ENCODE data around the gene KRTAP9-1.
"Not testable (repeated sequence)": the region's sequence is repeated elsewhere in the genome, so short reads cannot be mapped to it uniquely, and the experiment has no call there.

The KRTAP9-1 gene

GRCh38 chr17:41178843-41179616, 10.7 kb upstream of the KRTAP9-1 start:
- DNase-seq (ENCODE audit: low read depth in 3 of 3) = no peak

- DNase-seq (ENCODE audit: low read depth in 3 of 3) = no peak
Measured at GRCh38 chr17:41184480-41184961, 5.2 kb upstream of the KRTAP9-1 start, which contains the start of gene KRTAP4-1. TSS of gene KRTAP4-1 (minus strand) at chr17:41184911. CDS start at chr17:41184854, 57 bp downstream.

- no peak for DNase-seq (ENCODE audit: low read depth in 3 of 3)
Measured at GRCh38 chr17:41185001-41185400, 4.7 kb upstream of the KRTAP9-1 start.

- no peak for DNase-seq (ENCODE audit: low read depth in 3 of 3)
Measured at GRCh38 chr17:41186872-41187271, 2.8 kb upstream of the KRTAP9-1 start.

- DNase-seq (ENCODE audit: low read depth in 3 of 3) = no peak
Measured at GRCh38 chr17:41190328-41190727, 641 bp downstream of the KRTAP9-1 start.

- DNase-seq (ENCODE audit: low read depth in 3 of 3) = no peak
Measured at GRCh38 chr17:41196068-41196467, 6.4 kb downstream of the KRTAP9-1 start.

- DNase-seq (ENCODE audit: low read depth in 3 of 3) = no peak
Measured at GRCh38 chr17:41199421-41200078, 9.9 kb downstream of the KRTAP9-1 start.

GRCh38 chr17:41211845-41212466, 22.3 kb downstream of the KRTAP9-1 start:
- DNase-seq (ENCODE audit: low read depth in 3 of 3) = no peak

- no peak for DNase-seq (ENCODE audit: low read depth in 3 of 3)
Measured at GRCh38 chr17:41212524-41213169, 23.0 kb downstream of the KRTAP9-1 start.

- DNase-seq (ENCODE audit: low read depth in 3 of 3) = no peak
Measured at GRCh38 chr17:41215681-41216080, 26.0 kb downstream of the KRTAP9-1 start.

- no peak for DNase-seq (ENCODE audit: low read depth in 3 of 3)
Measured at GRCh38 chr17:41223821-41224220, 34.1 kb downstream of the KRTAP9-1 start.

- no peak for DNase-seq (ENCODE audit: low read depth in 3 of 3)
Measured at GRCh38 chr17:41226051-41226450, 36.4 kb downstream of the KRTAP9-1 start.

GRCh38 chr17:41226598-41227095, 37.0 kb downstream of the KRTAP9-1 start, which contains the start of gene KRTAP9-2:
TSS of gene KRTAP9-2 (plus strand) at chr17:41226648. CDS start at chr17:41226655, 7 bp downstream.
- DNase-seq (ENCODE audit: low read depth in 3 of 3) = not testable (repeated sequence)

- no peak for DNase-seq (ENCODE audit: low read depth in 3 of 3)
Measured at GRCh38 chr17:41230094-41230493, 40.4 kb downstream of the KRTAP9-1 start.

GRCh38 chr17:41231731-41232130, 42.0 kb downstream of the KRTAP9-1 start:
- DNase-seq (ENCODE audit: low read depth in 3 of 3) = no peak

- not testable (repeated sequence) for DNase-seq (ENCODE audit: low read depth in 3 of 3)
Measured at GRCh38 chr17:41232399-41233105, 42.9 kb downstream of the KRTAP9-1 start, which contains the start of gene KRTAP9-3. TSS of gene KRTAP9-3 (plus strand) at chr17:41232449. CDS start at chr17:41232502, 53 bp downstream.

GRCh38 chr17:41237116-41237515, 47.4 kb downstream of the KRTAP9-1 start:
- not testable (repeated sequence) for DNase-seq (ENCODE audit: low read depth in 3 of 3)

- DNase-seq (ENCODE audit: low read depth in 3 of 3) = not testable (repeated sequence)
Measured at GRCh38 chr17:41237949-41238437, 48.3 kb downstream of the KRTAP9-1 start, which contains the start of gene KRTAP9-8. TSS of gene KRTAP9-8 (plus strand) at chr17:41237999. CDS start at chr17:41238052, 53 bp downstream.
